Cardiac fibroblast (primary cell): ENCODE results near the gene EXOC6B.
A peak's percentile ranks its signal among the peaks of the same experiment; 100 is the strongest.

Source experiments
- DNase-seq, 2 donors: peaks; one replicate each; pipeline versions ENCODE4 v3.0.0 to v3.0.0-alpha.2; 2010; ENCODE audit warnings: low read depth in 2 of 2
- H3K4me3 ChIP-seq, 2 donors: replicated peaks in 1 of 2; 1 replicate in 1 of 2; 2 replicates in 1 of 2; pipeline ENCODE4 v1.5.1; 2011; ENCODE audit warnings: low read depth in 2 of 2, low read length in 2 of 2, mild to moderate bottlenecking in 2 of 2, moderate library complexity in 1 of 2
- TF ChIP-seq, protein P1 (sequence below): IDR thresholded peaks from one replicate; pipeline ENCODE4 v1.5.1; 2011; ENCODE audit warnings: low read depth, mild to moderate bottlenecking, low read length, inconsistent platforms

The EXOC6B gene

DNA sequence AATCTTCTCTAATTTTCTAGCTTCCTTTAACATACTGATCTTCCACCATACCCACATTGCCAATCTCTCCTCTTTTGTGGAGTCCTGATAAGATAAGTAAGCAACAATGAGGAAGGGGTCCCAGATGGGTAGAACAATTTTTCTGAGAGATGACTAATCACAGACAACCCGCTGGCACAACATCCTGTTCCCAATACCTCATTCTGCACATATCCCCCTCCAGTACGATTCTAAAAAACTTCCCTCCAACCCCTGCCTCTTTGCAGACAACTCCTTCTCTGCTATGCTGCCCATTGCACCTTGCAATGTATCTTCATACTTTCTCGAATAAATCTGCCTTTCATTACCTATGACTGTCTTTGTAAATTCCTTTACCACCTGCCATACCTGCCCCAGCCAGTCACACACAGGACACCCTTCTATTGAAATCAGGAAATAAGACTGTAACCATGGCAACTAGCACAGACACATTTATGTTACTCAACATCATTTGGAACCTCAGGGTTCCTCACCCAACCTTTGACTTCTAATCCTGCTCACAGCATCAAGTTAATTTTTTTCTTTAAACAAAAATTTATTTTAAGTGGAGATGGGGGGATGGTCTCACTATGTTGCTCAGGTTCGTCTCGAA is 7.4 kb upstream of the EXOC6B start:
- TF ChIP-seq, protein P1, sequence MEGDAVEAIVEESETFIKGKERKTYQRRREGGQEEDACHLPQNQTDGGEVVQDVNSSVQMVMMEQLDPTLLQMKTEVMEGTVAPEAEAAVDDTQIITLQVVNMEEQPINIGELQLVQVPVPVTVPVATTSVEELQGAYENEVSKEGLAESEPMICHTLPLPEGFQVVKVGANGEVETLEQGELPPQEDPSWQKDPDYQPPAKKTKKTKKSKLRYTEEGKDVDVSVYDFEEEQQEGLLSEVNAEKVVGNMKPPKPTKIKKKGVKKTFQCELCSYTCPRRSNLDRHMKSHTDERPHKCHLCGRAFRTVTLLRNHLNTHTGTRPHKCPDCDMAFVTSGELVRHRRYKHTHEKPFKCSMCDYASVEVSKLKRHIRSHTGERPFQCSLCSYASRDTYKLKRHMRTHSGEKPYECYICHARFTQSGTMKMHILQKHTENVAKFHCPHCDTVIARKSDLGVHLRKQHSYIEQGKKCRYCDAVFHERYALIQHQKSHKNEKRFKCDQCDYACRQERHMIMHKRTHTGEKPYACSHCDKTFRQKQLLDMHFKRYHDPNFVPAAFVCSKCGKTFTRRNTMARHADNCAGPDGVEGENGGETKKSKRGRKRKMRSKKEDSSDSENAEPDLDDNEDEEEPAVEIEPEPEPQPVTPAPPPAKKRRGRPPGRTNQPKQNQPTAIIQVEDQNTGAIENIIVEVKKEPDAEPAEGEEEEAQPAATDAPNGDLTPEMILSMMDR, result no peak
- DNase-seq, result no peak
- H3K4me3 ChIP-seq, result no peak overlapping the region

DNA sequence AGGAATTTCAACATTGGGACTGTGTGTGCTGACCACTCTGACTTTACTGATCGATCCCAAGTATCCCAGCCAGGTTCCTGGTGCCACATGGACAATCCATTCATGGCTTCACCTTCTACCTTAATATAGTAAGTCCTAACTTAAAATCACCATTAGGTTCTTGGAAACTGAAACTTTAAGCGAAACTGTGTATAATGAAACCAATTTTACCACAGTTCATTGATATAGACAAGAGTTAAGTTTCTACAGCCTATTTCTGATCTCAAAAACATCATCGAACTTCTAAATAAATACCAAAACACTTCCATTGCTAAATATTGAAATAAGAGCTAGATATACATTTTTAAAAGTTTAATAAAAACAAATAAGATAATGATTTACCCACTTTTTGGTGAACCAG is 4.4 kb upstream of the EXOC6B start:
- no peak overlapping the region for H3K4me3 ChIP-seq
- TF ChIP-seq, protein P1, result no peak
- no peak for DNase-seq

DNA sequence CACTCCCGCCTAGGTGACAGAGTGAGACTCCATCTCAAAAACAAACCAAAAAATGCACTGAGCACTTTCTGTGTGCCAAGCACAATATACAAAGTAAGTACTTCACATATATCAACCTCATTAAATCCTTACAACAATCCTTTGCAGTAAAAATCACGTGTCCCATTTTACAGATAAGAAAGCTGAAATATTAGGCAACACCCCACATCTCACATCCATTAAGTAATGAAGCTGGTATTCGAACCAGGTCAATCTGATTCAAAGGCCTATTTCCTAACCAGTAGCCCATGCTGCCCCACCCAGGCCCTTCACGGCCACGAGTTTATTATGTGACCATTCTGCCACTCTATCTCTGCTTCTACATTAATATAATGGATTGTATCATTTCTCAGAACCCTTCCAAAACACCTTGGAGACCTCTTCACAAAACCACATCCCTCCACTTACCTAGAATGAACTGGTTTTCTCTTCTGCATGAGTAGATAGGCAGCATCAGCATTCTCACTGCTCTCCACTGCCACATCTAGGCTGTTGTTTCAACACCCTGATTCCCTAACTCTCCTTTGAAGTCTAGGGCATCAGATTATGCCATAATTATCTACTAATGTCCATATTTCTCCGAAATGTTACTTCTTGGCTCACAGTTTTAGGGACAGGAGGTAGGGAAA is 3.1 kb upstream of the EXOC6B start:
- TF ChIP-seq, protein P1, result no peak
- H3K4me3 ChIP-seq, result no peak overlapping the region
- DNase-seq, result peak in 1 of 2 donors; percentile 12

DNA sequence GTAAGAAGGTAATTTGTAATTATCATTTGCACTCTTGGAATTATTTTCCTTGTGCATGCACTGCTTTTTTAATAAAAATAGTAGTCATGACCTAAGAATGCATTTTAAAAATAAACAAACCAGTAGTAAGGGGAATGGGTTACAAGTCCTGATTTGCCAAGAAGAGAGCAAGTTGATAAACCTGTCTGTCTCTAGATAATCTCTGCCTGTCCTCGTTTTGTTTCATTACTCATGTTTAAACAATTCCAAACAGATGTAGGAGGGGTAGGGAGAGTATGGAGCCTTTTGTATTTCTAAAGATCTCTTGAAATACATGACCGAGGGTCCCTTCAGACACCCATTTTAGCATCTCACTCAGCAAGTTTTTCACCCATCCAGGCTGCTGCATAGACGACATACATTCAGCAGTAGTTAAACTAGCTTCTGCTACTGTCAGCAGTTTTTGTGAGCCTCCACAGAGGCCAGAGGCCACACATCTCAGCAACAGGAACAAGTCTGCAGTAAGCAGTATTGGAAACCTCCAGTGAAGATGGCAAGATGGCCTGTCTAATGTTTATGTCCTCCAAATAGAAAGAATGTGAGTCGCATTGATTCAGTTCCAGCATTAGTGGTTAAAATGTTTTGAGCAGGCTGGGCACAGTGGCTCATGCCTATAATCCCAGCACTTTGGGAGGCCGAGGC is 2.3 kb upstream of the EXOC6B start:
- no peak overlapping the region for H3K4me3 ChIP-seq
- TF ChIP-seq, protein P1, result no peak
- DNase-seq, result peak; percentile 22 to 63

DNA sequence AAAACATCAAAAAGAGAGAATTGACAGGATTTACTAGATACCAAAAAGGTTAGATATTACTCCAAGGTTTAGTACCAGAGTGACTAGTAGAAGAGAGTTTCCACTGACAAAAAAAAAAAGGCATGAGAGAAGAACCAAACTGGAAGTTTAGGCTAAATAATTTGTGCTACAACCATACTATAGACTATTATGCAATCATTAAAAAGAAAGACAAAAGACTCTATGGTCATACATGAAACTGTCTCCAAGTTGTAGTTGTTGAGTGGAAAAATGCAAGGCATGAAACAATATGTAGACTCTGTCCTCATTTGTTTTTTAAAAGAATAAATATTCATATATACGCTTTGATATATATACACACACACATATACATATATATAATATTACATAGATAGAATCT is 1.7 kb upstream of the EXOC6B start:
- no peak for DNase-seq
- H3K4me3 ChIP-seq, result no peak overlapping the region
- TF ChIP-seq, protein P1, result no peak

DNA sequence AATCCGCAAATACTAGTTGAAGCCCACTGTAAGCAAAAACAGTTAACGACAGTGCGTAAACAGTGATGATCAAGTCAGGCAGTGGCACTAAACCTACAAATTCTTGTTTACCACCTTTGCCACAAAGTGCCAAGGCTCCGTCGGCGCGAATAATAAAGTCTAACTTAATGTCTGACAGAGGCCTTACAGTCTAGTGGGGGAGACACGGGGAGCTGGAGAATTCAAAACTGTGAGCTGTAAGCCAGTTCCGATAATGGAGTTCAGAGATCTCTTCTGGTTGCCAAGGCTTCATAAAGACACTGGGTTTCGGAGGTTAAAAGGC is 284 bp upstream of the EXOC6B start:
- DNase-seq, result no peak
- TF ChIP-seq, protein P1, result no peak
- peak overlapping the region in 1 of 2 donors; percentile 83 for H3K4me3 ChIP-seq
